A549 treated with GW870086 at 1 μM for 4 hours (cell line): Measurements from ENCODE around the gene IL12B. TPM values are rescaled to one million over a fixed set of nuclear protein-coding genes. Genes with fewer than 3 reads are reported as not detected.

ENCODE experiments used
- total RNA-seq: library from RNA; stranded (reverse); fragments of 200-300 nt; extraction: Qiagen RNA extraction; gene quantifications from 5 replicates; pipeline ENCODE4 v1.2.3, GENCODE V29; 2022; ENCODE audit warnings: low read depth

IL12B gene
- 0.06 to 0.08 TPM (median 0.07 TPM) in 3 of 5 replicates, not detected in the others for total RNA-seq

DNA sequence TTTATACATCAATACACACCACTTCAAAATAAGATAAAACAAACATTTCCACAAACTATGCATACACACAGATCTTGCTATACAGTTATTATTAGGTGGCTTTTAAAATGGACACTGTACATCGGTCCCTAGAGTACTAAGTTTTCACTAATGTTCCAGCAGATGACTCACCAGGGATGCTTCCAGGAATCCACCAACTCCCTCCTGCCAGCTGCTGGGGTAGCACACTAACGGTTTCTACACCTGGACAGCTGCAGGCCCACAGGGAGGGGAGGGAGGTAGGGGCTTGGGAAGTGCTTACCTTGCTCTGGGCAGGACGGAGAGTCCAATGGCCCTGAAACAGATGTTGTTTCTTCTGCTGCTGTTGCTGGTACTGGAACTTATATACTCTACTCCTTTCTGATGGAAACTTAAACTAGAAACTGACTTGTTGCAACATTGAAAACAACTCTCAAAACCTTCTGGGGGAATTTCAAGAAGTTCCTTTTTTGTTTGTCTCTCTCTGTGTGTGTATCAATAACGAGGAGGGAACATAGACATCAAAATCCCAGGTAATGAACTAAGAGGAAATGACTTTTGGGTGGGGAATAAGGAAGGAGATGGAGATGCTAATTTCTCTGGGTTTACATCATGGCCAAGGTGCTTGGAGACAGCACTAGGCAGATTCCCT, at the start of gene IL12B:
IL12B (minus strand) TSS at position 357 of the 670 bp plus-strand sequence. CDS start 3,705 bp downstream, outside the sequence.

Other genes with a start within 250 kb of the IL12B start
- gene EBF1, start 230.6 kb downstream of the IL12B start, total RNA-seq = 0.40 to 1.1 TPM (median 0.61 TPM) in 5 replicates
- 130 to 142 TPM (median 138 TPM) in 5 replicates for gene RNF145, start 120.9 kb downstream of the IL12B start, total RNA-seq
- gene UBLCP1, start 67.2 kb downstream of the IL12B start, total RNA-seq = 30.3 to 38.3 TPM (median 36.9 TPM) in 5 replicates